ENCODE results near the gene CNOT4. TPM values are rescaled to one million over a fixed set of nuclear protein-coding genes. Genes with fewer than 3 reads are reported as not detected.

Gene CNOT4
- total RNA-seq, 1 experiment from 2014 or later: 15.3 TPM

- no peak for DNase-seq (ENCODE audit: extremely low read depth, low read depth)
Observed at GRCh38 chr7:135409845-135410542, 99.9 kb downstream of the CNOT4 start.

- DNase-seq (ENCODE audit: extremely low read depth, low read depth): no peak
Observed at GRCh38 chr7:135407884-135408283, 102.0 kb downstream of the CNOT4 start.

GRCh38 chr7:135406918-135407317 is 103.0 kb downstream of the CNOT4 start:
- no peak for DNase-seq (ENCODE audit: extremely low read depth, low read depth)

- DNase-seq (ENCODE audit: extremely low read depth, low read depth): no peak
Observed at GRCh38 chr7:135405969-135406368, 103.9 kb downstream of the CNOT4 start.

GRCh38 chr7:135403302-135403701 is 106.6 kb downstream of the CNOT4 start:
- DNase-seq (ENCODE audit: extremely low read depth, low read depth): no peak

GRCh38 chr7:135397689-135398088 is 112.2 kb downstream of the CNOT4 start:
- DNase-seq (ENCODE audit: extremely low read depth, low read depth): no peak

- no peak for DNase-seq (ENCODE audit: extremely low read depth, low read depth)
Observed at GRCh38 chr7:135392701-135393100, 117.2 kb downstream of the CNOT4 start.

GRCh38 chr7:135391514-135391913 is 118.4 kb downstream of the CNOT4 start:
- DNase-seq (ENCODE audit: extremely low read depth, low read depth): no peak

GRCh38 chr7:135390829-135391228 is 119.1 kb downstream of the CNOT4 start:
- DNase-seq (ENCODE audit: extremely low read depth, low read depth): no peak

- DNase-seq (ENCODE audit: extremely low read depth, low read depth): no peak
Observed at GRCh38 chr7:135389971-135390370, 119.9 kb downstream of the CNOT4 start.

- DNase-seq (ENCODE audit: extremely low read depth, low read depth): no peak
Observed at GRCh38 chr7:135388616-135389015, 121.3 kb downstream of the CNOT4 start.

GRCh38 chr7:135386776-135387175 is 123.1 kb downstream of the CNOT4 start:
- DNase-seq (ENCODE audit: extremely low read depth, low read depth): no peak

- DNase-seq (ENCODE audit: extremely low read depth, low read depth): peak; percentile 15
Observed at GRCh38 chr7:135386181-135386580, 123.7 kb downstream of the CNOT4 start.

GRCh38 chr7:135385209-135385608 is 124.7 kb downstream of the CNOT4 start:
- peak; percentile 14 for DNase-seq (ENCODE audit: extremely low read depth, low read depth)

GRCh38 chr7:135383525-135384175 is 126.3 kb downstream of the CNOT4 start:
- DNase-seq (ENCODE audit: extremely low read depth, low read depth): no peak

- no peak for DNase-seq (ENCODE audit: extremely low read depth, low read depth)
Observed at GRCh38 chr7:135382173-135382572, 127.7 kb downstream of the CNOT4 start.

- DNase-seq (ENCODE audit: extremely low read depth, low read depth): no peak
Observed at GRCh38 chr7:135381369-135381768, 128.5 kb downstream of the CNOT4 start.

GRCh38 chr7:135380351-135380750 is 129.6 kb downstream of the CNOT4 start:
- no peak for DNase-seq (ENCODE audit: extremely low read depth, low read depth)

- DNase-seq (ENCODE audit: extremely low read depth, low read depth): no peak
Observed at GRCh38 chr7:135377171-135377570, 132.7 kb downstream of the CNOT4 start.

- DNase-seq (ENCODE audit: extremely low read depth, low read depth): no peak
Observed at GRCh38 chr7:135375908-135376699, 133.8 kb downstream of the CNOT4 start.

- DNase-seq (ENCODE audit: extremely low read depth, low read depth): no peak
Observed at GRCh38 chr7:135374736-135375135, 135.2 kb downstream of the CNOT4 start.

GRCh38 chr7:135372222-135372621 is 137.7 kb downstream of the CNOT4 start:
- DNase-seq (ENCODE audit: extremely low read depth, low read depth): no peak
